HK-2 (cell line): Measurements from ENCODE around the gene NAA60.
A peak's percentile ranks its signal among the peaks of the same experiment; 100 is the strongest.

Source experiments
- DNase-seq: peaks from one replicate; pipeline ENCODE4 v3.0.0-alpha.2; 2018; ENCODE audit not compliant: unreplicated experiment

The NAA60 gene

GRCh38 chr16:3510416-3510815 is 66.9 kb downstream of the NAA60 start:
- no peak for DNase-seq

DNA sequence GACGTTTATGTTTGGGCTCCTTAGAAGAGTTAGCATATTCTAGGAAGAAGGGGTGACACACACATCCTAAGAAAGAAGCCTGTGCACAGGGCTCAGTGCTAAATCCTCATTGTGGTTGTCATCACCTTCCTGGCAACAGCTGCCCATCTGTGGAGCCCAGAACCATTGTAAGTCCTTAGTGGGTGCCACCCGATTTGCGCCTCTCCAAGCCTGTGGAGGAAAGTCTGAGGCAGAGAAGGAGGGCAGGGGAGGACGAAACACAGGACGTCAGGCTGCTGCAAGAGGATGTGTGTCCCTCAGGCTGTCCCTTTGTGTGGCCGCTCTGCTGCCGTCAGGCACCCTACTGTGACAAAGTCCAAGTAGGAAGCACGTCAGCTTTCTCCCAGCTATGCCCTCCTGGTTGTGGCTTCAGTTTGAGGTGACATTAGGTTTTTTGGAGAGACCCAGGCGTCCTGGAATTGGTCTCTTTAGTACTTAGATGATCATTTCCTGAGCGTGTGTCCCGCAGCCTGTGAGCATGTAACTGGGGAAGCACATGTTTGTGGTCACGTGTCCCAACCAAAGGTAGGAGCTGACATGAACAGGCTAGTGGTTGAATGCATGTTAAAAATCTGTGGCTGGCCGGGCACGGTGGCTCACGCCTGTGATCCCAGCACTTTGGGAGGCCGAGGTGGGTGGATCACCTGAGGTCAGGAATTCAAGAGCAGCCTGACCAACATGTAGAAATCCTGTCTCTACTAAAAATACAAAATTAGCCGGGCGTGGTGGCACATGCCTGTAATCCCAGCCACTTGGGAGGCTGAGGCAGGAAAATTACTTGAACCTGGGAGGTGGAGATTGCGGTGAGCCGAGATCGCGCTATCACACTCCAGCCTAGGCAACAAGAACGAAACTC is 68.1 kb downstream of the NAA60 start:
- DNase-seq: no peak

- no peak for DNase-seq
Measured at GRCh38 chr16:3513892-3514583, 70.6 kb downstream of the NAA60 start.

GRCh38 chr16:3514621-3515020 is 71.1 kb downstream of the NAA60 start:
- DNase-seq: no peak

DNA sequence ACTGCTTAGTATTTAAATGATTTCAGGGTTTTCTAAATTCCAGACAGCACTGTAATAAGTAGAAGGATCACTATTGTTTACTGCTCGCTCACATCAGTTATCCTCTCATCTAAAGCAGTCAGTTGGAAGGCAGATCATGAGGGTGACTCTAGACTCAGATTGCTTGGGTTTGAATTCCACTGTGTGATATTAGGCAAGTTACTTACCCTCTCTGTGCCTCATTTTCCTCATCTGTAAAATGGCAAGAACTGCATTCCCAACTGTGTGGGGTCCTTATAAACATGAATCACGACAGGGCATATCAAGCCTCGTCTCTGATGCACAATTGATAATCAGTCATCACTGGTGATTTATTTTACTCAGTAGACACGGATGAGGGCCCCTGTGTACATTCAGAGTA is 72.4 kb downstream of the NAA60 start:
- DNase-seq: no peak

DNA sequence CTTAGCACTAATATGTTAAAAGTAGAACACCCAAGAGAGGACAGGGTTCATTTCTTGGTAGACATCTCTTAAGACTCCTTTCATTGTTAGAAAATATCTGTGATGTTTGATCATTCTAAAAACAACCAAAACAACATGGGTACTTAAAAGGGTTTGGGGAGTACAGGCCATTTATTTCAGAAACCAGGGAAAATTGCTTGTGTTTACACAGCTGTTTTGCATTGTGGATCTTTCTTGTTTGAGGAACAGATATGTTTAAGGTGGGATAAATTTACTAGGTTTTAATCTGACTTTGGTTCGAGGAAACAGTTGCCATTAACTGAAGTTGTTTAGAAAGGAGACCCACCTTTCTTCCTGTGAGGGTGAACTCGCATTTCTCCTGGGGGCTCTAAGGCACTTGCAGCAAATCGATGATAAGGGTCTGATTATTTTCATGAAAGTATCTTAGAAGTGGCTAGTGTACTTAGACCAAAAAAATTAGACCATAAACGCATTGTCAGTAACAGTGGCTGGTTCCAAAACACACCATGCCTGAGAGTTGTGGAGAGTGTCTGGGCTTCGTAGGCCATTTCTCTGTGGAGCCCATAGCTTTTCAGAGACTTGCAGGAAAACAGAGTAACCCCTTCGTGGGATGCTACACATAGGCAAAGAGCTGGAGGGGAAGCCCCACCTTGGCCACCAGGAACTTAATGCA is 75.0 kb downstream of the NAA60 start:
- DNase-seq: no peak

DNA sequence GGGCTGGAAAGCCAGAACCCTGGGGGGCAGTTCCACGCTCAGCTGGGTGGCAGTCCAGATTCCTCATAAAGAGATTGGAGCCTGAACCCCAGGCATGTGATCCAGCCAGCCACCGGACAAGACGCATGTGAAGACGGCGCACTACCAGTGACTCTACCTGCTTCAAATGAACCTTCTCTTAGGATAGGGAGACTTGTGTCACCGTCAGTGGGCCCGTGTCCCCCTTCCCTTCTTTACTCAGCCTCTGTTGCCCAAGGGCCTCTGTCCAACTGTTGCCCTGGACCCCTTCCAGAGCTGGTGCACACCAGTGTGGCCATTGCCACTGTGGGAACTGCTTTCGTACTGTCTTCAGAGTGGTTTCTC is 75.5 kb downstream of the NAA60 start:
- no peak for DNase-seq

- DNase-seq: no peak
Measured at GRCh38 chr16:3519581-3519980, 76.1 kb downstream of the NAA60 start.

GRCh38 chr16:3520413-3520812 is 76.9 kb downstream of the NAA60 start:
- no peak for DNase-seq

DNA sequence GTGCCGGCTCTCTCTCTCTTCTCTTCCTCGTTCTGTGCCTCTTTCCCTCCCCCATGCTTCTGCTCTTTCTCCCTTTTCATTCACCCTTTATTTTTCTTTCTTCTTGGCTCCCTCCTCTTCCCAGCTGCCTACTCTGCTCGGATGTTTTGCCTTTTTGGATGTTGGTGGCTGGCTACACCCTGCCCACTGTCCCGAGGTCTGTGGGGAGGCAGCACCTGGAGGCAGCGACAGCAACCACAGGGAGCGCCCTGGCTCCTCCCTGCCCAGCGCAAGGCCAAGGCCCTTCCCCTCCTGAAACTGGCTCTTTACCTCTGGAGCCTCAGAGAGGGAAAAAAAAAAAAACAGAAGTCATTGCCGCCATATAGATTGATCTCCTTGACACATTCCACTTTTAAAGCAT is 77.4 kb downstream of the NAA60 start:
- no peak for DNase-seq

GRCh38 chr16:3523281-3523680 is 79.8 kb downstream of the NAA60 start:
- no peak for DNase-seq

GRCh38 chr16:3525951-3526350 is 82.5 kb downstream of the NAA60 start:
- DNase-seq: no peak

GRCh38 chr16:3527216-3527829 is 83.8 kb downstream of the NAA60 start:
- peak; percentile 10 for DNase-seq

DNA sequence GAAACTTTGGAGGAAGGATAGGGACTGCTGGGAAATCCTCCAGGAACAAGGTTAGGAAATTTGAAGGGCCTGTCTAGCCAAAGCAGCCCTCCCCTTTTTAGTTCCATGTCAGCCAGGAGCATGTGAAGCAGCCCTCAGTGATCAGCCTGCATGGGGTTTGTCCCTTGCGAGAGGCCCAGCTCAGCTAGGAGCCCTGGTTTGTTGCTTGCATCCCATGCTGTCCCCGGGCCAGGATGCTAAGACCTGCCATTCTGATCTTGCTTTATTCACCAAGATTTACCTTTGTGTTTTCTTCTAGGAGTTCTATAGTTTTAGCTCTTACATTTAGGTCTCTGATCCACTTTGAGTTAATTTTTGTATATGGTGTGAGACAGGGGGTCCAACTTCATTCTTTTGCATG is 84.9 kb downstream of the NAA60 start:
- no peak for DNase-seq

- DNase-seq: no peak
Measured at GRCh38 chr16:3529175-3529574, 85.7 kb downstream of the NAA60 start.

- no peak for DNase-seq
Measured at GRCh38 chr16:3530371-3530914, 87.0 kb downstream of the NAA60 start.

GRCh38 chr16:3532741-3533140 is 89.3 kb downstream of the NAA60 start:
- DNase-seq: no peak

GRCh38 chr16:3534126-3534525 is 90.6 kb downstream of the NAA60 start:
- no peak for DNase-seq

DNA sequence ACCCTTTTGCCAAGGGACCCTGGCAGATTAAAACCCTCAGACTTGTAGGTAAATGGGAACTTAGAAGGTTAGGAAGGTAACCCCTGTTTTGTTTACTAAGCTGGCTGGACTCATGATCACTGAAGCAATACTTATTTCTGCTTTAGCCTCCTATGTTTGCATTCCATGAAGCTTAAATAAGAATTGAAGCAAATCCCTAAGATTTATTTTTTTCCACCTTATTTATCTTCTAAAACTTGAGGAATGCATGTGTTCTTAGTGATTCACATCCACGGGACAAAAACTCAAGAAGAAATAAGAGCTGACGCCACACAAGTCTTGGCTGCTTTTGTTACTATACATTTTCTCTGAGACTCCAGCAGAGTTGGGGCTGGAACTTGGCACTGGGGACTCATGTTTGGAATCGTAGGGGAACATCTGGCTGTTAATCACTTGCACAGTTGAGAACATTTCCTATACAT is 92.8 kb downstream of the NAA60 start:
- no peak for DNase-seq
